ENCODE results near the gene PUSL1.
A peak's percentile ranks its signal among the peaks of the same experiment; 100 is the strongest.

The PUSL1 gene

DNA sequence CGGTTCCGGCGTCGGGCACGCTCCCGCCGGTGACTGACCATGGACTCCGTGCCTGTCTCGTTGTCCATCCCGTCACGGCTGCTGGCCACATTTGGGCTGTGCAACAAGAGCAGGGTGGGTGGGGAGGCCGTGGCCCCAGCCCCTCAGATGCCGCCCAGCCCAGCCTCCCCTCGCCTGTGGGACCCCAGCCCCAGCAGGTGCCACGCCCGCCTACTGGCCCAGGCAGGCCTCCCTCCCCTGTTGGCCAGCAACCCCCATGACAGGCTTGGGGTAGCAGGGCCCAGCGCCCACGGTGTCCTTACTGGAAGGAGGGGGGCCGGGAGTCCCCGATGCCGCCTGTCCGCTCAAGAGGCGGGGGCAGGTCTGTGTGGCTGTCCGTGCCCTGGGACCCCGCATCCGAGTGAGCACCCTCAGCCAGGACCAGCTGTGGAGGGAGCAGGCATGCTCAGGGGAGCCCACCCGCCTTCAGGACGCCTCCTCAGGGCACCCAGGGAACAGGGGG is 33.7 kb downstream of the PUSL1 start:
- no peak for DNase-seq

DNA sequence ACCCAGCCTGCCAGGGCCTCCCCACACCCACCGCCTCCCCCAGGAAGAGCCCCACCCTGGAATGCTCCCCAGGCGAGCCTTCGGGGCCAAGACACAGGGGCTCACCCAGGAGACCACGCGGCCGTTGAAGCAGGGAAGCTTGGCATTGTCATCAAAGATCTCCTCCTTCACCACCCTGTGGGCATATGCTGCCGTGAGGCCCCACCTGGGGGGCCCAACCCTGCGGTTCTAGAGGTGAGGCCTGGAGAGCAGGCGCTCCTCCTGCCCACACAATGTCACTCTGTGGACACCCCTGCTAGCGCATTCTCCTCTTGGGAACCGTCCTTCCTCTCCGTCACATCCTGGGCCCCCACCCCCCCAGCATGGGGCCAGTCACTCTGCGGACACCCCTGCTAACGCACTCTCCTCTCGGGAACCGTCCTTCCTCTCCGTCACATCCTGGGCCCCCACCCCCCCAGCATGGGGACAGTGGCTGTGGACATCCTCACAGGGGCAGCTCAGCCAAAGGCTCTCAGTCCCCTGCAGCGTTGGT is 34.3 kb downstream of the PUSL1 start:
- no peak for DNase-seq

DNA sequence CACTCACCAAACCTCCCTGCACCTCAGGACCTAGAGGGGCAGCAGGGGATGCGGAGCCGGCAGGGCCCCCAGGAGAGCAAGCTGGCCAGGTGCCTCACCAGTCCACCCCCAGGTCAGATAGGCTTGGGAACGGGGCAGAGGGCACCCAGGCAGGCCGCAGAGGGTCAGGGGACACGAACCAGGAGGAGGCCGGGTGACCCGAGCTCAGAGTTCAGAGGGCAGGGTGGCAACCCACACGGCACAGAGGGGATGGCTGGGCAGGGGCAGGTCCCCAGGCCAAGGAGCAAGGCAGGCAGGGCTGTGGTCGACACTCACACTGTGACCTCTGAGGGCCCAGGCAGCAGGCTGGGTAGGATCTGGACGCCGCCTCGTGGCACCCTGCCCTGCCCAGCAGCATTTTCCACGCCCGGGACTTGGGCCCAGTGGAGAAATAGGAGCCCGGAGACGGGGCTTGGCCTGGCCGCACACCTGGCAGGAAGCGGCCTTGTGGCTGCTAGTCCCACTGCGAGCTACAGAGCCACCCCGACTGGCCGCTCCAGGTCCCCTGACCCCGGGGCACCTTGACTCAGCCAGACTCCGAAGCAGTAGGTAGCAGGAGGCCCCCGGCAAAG is 35.5 kb downstream of the PUSL1 start:
- DNase-seq: no peak

DNA sequence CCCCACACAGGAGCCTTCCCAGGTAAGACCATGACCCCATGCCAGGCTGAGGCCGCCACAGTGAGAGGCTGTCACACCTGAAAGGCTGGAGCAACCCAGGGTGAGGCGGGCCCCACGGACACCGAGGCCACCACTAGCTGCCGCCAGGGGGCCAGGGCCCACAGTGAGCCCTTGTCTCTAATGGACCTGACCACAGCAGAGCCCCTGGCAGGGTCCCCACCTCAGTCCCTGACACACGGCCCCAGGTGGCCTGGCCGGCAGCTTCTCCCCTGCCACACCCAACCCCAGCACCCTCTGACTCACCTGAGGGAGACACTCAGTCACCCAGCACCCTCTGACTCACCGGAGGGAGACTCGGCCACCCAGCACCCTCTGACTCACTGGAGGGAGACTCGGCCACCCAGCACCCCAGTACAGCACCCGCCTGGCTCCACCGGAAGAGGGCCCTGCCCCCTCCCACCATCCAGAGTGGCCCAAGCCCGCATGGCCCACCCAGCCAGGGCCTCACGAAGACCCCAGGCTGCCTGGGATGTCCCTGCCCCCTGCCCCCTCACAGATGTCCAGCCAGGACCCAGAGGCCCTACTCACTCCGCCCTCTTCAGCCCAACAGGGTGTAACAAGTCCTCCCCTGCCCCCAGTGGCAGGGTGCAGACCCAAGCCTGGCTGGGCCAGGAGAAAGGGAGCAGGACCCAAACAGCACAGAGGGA is 36.4 kb downstream of the PUSL1 start:
- peak; percentile 26 to 30 for DNase-seq

- no peak for DNase-seq
Measured at GRCh38 chr1:1345384-1345783, 37.0 kb downstream of the PUSL1 start.

- DNase-seq: no peak
Measured at GRCh38 chr1:1345860-1346500, 37.6 kb downstream of the PUSL1 start.

- DNase-seq: no peak
Measured at GRCh38 chr1:1346501-1346890, 38.1 kb downstream of the PUSL1 start.

DNA sequence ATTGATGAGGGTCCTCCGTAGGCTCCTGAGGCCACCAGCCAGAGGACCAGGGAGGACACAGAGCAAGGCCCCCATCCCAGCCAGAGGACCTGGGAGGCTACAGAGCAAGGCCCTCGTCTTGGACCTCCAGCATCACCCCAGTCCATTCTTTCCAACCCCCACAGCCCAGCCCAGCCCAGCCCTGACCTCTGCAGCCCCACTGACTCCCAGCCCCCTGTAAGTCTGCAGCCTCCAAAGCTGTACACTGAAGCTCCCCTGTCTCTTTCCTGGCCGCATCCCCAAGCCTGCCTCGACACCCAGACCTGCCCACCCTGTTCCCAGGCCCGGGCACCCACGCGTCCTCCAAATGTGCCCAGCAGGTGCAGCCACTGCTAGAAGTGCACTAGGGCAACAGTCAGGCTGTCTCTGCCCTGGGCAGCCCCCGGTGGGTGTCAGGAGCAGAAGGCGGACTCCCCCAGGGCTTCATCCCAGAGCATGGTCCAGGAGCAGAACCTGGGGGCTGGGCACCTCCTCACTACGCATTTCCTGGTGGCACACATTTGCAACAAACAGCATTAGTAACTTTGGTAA is 38.7 kb downstream of the PUSL1 start:
- DNase-seq: no peak

- no peak for DNase-seq
Measured at GRCh38 chr1:1347663-1348419, 39.4 kb downstream of the PUSL1 start.

DNA sequence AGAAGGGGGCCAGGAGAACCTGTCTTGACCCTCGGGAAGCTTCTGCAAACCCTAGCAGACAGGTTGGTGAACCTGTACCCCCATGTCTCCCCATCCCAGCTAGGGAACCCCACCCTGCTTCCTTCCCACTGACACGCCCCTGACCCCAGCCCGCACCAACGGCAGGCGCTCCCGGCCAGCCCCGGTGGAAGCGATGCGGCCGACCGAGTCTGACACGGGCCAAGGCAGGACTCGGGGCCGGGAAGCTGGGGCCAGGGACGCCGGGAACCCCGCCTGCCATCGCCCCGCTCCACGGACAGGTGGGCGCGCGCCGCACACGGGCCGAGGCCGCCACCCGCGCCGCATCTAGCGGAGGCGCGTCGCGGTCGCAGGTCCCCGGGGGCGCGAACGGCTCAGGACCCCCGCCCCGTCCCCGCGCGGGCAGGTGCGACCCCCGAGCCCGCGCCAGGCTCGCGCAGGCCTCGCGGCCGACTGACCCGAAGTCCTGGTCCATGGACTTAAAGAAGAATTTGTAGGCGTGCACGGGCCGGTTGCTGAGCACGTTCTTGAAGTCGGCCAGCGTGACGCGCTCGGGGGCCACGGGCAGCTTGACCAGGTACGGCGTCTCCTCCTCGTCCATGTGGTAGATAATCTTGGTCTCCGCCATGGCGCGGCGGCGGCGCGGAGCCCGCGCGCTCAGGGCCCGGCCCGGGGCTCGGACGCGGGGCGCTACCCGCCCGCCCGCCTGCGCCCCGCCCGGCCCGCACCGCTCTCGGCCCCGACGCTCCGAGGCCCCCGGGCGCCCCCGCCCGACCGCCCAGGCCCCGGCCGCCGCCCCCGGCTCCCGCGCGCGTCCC is 40.2 kb downstream of the PUSL1 start:
- DNase-seq: no peak

DNA sequence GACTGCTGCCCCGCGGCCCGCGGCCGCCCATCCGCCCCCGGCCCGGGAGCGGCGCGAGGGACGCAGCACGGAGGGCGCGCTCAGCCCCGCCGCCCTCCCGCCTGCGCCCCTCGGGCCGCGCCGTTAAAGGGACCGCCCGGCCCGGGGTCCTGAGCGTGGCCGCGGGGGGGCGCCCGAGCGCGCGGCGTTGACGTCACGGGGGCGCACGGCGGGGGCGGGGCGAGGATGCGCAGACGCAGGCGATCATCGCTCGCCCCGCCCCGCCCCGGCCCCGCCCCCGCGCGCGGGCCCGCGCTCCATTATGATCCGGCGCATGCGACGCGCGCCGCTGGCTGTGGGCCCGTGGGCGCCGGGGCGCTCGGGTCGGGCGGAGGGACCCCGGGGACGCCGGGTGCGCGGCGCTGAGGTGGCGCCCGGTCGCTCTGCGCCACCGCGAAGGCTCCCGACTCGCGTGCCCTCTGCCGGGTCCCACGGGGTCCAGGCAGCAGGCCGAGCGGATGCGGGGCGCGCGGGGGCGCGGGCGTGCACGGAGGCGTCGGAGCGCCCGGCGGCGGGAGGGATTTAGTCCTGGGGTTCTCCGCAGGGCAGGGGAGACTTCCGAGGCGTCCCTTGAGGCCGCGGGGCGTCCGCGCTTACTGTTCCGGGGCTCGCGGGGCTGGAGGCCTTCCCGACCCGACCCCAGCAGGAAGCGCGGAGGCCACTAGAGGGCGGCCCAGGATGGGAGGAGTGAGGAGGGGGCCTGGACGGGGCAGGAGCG is 41.0 kb downstream of the PUSL1 start, which contains the start of gene DVL1:
TSS of gene DVL1 (minus strand) at position 163 of the 757 bp plus-strand sequence. CDS start 353 bp downstream, outside the sequence.
- no peak for DNase-seq

DNA sequence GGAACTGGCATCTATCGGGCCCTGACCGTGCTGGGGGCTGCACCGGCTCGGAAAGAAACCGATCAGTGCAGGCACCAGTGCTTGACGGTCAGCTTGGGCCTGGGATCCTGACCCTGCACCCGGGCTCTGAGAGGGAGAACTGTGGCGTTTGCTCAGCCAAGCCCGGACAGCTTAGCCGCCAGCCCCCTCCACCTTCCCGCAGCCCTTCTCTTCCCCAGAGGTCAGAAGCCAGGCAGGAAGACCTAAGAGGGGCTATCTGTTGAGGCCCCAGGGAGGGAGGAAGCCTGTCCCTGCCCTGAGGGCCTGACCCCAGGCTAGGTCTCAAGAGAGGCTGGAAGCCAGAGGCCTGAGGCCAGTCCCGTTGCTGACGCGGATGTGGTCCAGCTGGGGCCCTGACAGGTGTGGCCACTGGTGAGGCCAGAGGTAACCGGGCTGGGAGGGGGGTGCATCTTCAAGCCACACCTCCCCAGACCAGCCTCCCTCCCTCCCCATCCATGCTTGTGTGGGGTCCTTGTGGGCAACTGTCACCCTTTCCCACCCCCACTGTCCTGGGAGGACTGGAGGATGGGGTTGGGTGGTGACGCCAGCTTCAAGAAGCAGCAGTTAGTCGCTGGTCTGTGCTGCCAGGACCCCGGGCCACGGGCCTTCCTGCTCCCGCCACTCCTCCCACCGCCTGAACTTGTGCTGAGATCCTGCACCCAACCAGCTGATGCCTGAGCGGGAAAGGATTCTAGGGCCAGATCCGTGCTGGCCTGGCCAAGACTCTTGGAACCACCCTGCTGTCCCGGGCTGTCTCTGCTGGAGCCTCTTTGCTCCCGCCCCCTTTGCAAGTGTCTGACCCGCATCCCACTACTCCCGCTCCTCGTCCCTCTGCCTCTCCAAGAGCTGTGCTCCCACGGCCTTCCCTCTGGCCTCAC is 43.4 kb downstream of the PUSL1 start:
- DNase-seq: no peak

- DNase-seq: no peak
Measured at GRCh38 chr1:1352786-1353388, 44.5 kb downstream of the PUSL1 start.

DNA sequence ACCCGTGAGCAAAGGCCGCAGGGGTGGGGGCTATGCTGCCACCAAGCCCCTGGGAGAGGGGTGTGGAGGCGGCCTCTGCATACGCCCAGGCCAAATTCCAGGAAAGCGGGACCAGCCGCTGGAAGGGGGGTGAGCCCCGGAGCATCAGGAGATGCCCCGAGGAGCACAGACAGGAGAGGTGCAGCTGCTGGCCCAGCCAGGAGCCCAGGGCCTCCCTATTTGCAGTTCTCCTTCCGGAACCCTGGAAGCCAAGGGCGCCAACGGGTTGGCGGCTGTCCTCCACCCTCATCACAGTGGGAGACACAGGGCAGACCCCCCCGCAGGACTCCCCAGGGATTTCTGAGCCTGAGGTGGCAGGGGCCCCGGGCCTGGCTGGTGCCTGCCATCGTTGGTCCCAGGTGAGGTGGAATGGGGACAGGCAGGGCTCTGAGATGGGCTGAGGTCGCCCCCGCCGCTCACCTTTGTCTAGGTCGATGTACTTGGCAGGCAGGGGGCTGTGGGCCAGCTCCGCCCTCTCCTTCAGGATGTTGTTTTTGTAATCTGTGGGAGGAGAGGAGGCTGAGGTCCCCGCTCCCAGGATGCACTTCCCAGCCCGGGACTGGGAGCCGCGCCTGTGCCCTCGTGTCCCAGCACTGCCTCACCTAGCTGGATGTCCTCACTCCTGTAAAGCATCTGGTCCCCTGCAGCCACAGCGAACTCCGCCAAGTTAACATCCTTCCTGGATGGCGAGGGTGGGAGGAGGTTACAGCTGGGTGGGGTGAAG is 45.2 kb downstream of the PUSL1 start:
- no peak for DNase-seq

DNA sequence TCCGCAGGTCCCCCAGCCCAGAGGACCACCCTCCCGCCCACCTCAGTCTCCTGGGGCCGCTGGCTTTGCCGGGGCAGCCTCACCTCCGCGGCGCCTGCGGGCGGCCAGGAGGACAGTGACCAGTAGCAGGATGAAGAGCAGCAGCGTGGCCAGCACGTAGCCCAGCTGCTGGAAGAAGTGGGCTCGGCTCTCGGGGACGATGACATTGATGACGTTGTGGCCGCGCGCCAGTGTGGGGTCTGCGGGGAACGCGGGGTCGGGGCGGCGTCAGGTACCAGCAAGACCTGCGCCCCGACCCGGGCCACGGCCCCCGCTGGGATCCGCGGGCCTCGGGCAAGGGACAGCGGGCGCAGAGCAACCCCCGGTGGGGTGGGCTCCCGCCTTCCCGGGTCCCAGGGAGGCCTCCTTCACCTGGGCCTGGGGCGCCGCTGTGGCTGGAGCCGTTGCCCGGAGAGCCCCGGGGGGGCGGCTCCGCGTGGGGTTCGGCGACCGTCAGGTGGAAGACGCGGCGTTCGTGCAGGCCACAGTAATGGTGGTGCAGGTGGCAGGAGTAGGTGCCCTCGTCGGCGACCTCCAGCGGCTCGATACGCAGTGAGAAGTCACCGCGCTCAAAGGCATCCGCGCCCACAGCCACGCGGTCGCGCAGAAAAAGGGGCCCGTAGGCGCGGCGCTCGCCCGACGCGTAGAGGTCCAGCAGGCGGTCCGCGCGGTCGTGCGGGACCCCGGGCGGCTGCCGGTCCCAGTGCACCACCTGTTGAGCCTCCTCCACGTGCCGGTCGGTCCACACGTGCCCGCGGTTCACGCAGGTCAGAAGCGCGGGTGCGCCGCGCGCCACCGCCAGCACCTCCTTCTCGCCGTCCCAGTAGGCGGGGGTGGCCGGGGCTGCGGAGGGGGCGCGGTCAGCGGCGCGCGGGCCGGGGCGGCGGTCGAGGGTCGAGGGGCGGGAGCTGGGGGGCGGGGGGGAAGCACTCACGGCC is 46.2 kb downstream of the PUSL1 start:
- DNase-seq: no peak

GRCh38 chr1:1355416-1355815 is 47.0 kb downstream of the PUSL1 start:
- no peak for DNase-seq

GRCh38 chr1:1356166-1356795 is 47.9 kb downstream of the PUSL1 start:
- no peak for DNase-seq

Data from SHP77 (cell line).